Stimulated activated CD4-positive, alpha-beta T cell treated with anti-CD3 and anti-CD28 coated beads, Interleukin-15, amount 100 ng/mL, for 48 hours (primary cell): ENCODE measurements around the gene ANTXR2.
"Not testable (repeated sequence)": the region's sequence is repeated elsewhere in the genome, so short reads cannot be mapped to it uniquely, and the experiment has no call there.

Experiments
- DNase-seq, 2 donors: peaks; one replicate each; pipeline ENCODE4 v3.0.0-alpha.2; 2020; ENCODE audit warnings: low read depth in 2 of 2

Gene ANTXR2

GRCh38 chr4:79918292-79918691, 154.7 kb downstream of the ANTXR2 start:
- DNase-seq: no peak

- peak; percentile 5 to 36 for DNase-seq
These were observed 155.8 kb downstream of the ANTXR2 start for GRCh38 chr4:79917246-79917645.

GRCh38 chr4:79915246-79915645, 157.8 kb downstream of the ANTXR2 start:
- no peak for DNase-seq

GRCh38 chr4:79913581-79913980, 159.4 kb downstream of the ANTXR2 start:
- DNase-seq: no peak

- DNase-seq: no peak
These were observed 166.0 kb downstream of the ANTXR2 start for GRCh38 chr4:79907001-79907400.

GRCh38 chr4:79906303-79906702, 166.7 kb downstream of the ANTXR2 start:
- DNase-seq: no peak

- DNase-seq: no peak
These were observed 167.8 kb downstream of the ANTXR2 start for GRCh38 chr4:79905212-79905611.

GRCh38 chr4:79904331-79904730, 168.7 kb downstream of the ANTXR2 start:
- DNase-seq: no peak

GRCh38 chr4:79900182-79900581, 172.8 kb downstream of the ANTXR2 start:
- no peak for DNase-seq

GRCh38 chr4:79899481-79899880, 173.5 kb downstream of the ANTXR2 start:
- no peak for DNase-seq

GRCh38 chr4:79898055-79898454, 175.0 kb downstream of the ANTXR2 start:
- no peak for DNase-seq

GRCh38 chr4:79897174-79897573, 175.9 kb downstream of the ANTXR2 start:
- no peak for DNase-seq

GRCh38 chr4:79893456-79893855, 179.6 kb downstream of the ANTXR2 start:
- DNase-seq: no peak

GRCh38 chr4:79889026-79889425, 184.0 kb downstream of the ANTXR2 start:
- DNase-seq: not testable (repeated sequence)

GRCh38 chr4:79886557-79886956, 186.5 kb downstream of the ANTXR2 start:
- DNase-seq: no peak

- DNase-seq: no peak
These were observed 187.0 kb downstream of the ANTXR2 start for GRCh38 chr4:79886021-79886420.

GRCh38 chr4:79883290-79883689, 189.7 kb downstream of the ANTXR2 start:
- DNase-seq: no peak

GRCh38 chr4:79882806-79883205, 190.2 kb downstream of the ANTXR2 start:
- DNase-seq: no peak

GRCh38 chr4:79881407-79881806, 191.6 kb downstream of the ANTXR2 start:
- DNase-seq: no peak

- no peak for DNase-seq
These were observed 195.5 kb downstream of the ANTXR2 start for GRCh38 chr4:79877511-79877910.

- no peak for DNase-seq
These were observed 197.6 kb downstream of the ANTXR2 start for GRCh38 chr4:79875344-79875899.

- DNase-seq: no peak
These were observed 198.8 kb downstream of the ANTXR2 start for GRCh38 chr4:79874197-79874596.

GRCh38 chr4:79872738-79873137, 200.3 kb downstream of the ANTXR2 start:
- DNase-seq: no peak

- no peak for DNase-seq
These were observed 201.1 kb downstream of the ANTXR2 start for GRCh38 chr4:79871961-79872360.
